HTR-8/SVneo (cell line): ENCODE data around the gene UQCRQ.
"Not testable (repeated sequence)": the region's sequence is repeated elsewhere in the genome, so short reads cannot be mapped to it uniquely, and the experiment has no call there.

Experiments used
- DNase-seq: peaks from one replicate; pipeline ENCODE4 v3.0.0; 2011; ENCODE audit warnings: low spot score, mixed read lengths; ENCODE audit not compliant: insufficient read length
- FAIRE-seq: peaks from 2 replicates; lab custom pipeline; 2011; peaks lifted over from hg19 to GRCh38; lab: Jason Lieb, UNC

Gene UQCRQ

GRCh38 chr5:132831095-132831860, 35.2 kb upstream of the UQCRQ start:
- FAIRE-seq = no peak
- no peak for DNase-seq

- DNase-seq (no peak), FAIRE-seq (no peak)
Measured at GRCh38 chr5:132832612-132833011, 33.8 kb upstream of the UQCRQ start.

GRCh38 chr5:132834057-132834456, 32.4 kb upstream of the UQCRQ start:
- FAIRE-seq (no peak), DNase-seq (no peak)

- FAIRE-seq = no peak
Measured at GRCh38 chr5:132836852-132837251, 29.6 kb upstream of the UQCRQ start.

GRCh38 chr5:132837868-132838267, 28.6 kb upstream of the UQCRQ start:
- FAIRE-seq (no peak), DNase-seq (no peak)

More at GRCh38 chr5:132836852-132837251, 29.6 kb upstream of the UQCRQ start:
- DNase-seq = no peak

GRCh38 chr5:132838516-132839282, 27.7 kb upstream of the UQCRQ start:
- DNase-seq (no peak), FAIRE-seq (no peak)

GRCh38 chr5:132839426-132840301, 26.8 kb upstream of the UQCRQ start:
- DNase-seq (no peak), FAIRE-seq (no peak)

- FAIRE-seq = no peak
- no peak for DNase-seq
Measured at GRCh38 chr5:132840313-132840712, 26.1 kb upstream of the UQCRQ start.

GRCh38 chr5:132840896-132841295, 25.5 kb upstream of the UQCRQ start:
- DNase-seq (no peak), FAIRE-seq (no peak)

GRCh38 chr5:132841305-132841704, 25.1 kb upstream of the UQCRQ start:
- no peak for FAIRE-seq
- DNase-seq = no peak

GRCh38 chr5:132848270-132848669, 18.2 kb upstream of the UQCRQ start:
- DNase-seq (no peak), FAIRE-seq (no peak)

GRCh38 chr5:132849347-132849746, 17.1 kb upstream of the UQCRQ start:
- DNase-seq (no peak), FAIRE-seq (no peak)

- FAIRE-seq (no peak), DNase-seq (no peak)
Measured at GRCh38 chr5:132850066-132850465, 16.4 kb upstream of the UQCRQ start.

GRCh38 chr5:132853323-132853722, 13.1 kb upstream of the UQCRQ start:
- DNase-seq (no peak), FAIRE-seq (no peak)

- FAIRE-seq (no peak), DNase-seq (no peak)
Measured at GRCh38 chr5:132853790-132854189, 12.7 kb upstream of the UQCRQ start.

GRCh38 chr5:132854301-132854700, 12.1 kb upstream of the UQCRQ start:
- DNase-seq (no peak), FAIRE-seq (no peak)

- DNase-seq, FAIRE-seq: not testable (repeated sequence)
Measured at GRCh38 chr5:132854992-132855391, 11.4 kb upstream of the UQCRQ start.

GRCh38 chr5:132856011-132856410, 10.4 kb upstream of the UQCRQ start:
- FAIRE-seq (no peak), DNase-seq (no peak)

GRCh38 chr5:132859889-132860437, 6.5 kb upstream of the UQCRQ start:
- FAIRE-seq (no peak), DNase-seq (no peak)

GRCh38 chr5:132860742-132861141, 5.7 kb upstream of the UQCRQ start:
- DNase-seq (no peak), FAIRE-seq (no peak)
